ENCODE data around the gene ZNF865. TPM values are rescaled to one million over a fixed set of nuclear protein-coding genes. Genes with fewer than 3 reads are reported as not detected.

ZNF865 gene
- total and polyA plus RNA-seq, 12 donors: 0.72 to 24.7 (median 10.6) TPM

- no peaks in the 10 kb centered on the region for H3K27me3 ChIP-seq
- peak overlapping the region in 3 of 4 donors; percentile 68 to 91 (median 81) for H3K4me3 ChIP-seq
- 0 to 2% (median 0%) methylated on average over 10 to 15 of the region's 15 CpGs for WGBS, 4 donors
- intact Hi-C loops (cut with DNase I): no loop called here
- H3K27ac ChIP-seq: peak overlapping the region in 4 of 5 donors; percentile 88 to 94 (median 90)
- TF ChIP-seq POLR2A (IDR thresholded peaks at IDR 0.05): no peak
- TF ChIP-seq, protein P1, sequence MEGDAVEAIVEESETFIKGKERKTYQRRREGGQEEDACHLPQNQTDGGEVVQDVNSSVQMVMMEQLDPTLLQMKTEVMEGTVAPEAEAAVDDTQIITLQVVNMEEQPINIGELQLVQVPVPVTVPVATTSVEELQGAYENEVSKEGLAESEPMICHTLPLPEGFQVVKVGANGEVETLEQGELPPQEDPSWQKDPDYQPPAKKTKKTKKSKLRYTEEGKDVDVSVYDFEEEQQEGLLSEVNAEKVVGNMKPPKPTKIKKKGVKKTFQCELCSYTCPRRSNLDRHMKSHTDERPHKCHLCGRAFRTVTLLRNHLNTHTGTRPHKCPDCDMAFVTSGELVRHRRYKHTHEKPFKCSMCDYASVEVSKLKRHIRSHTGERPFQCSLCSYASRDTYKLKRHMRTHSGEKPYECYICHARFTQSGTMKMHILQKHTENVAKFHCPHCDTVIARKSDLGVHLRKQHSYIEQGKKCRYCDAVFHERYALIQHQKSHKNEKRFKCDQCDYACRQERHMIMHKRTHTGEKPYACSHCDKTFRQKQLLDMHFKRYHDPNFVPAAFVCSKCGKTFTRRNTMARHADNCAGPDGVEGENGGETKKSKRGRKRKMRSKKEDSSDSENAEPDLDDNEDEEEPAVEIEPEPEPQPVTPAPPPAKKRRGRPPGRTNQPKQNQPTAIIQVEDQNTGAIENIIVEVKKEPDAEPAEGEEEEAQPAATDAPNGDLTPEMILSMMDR (IDR thresholded peaks at IDR 0.05): no peak
- H3K9me3 ChIP-seq (replicated peaks in 1 of 3): no peaks in the 10 kb centered on the region
- H3K4me1 ChIP-seq (replicated peaks in 1 of 2): peaks cover 37 to 50% of the 10 kb centered on the region in 2 donors
- peaks cover 0 to 14% of the 10 kb centered on the region in 2 donors for H3K36me3 ChIP-seq (replicated peaks in 1 of 2)
- peak in 2 of 7 donors; percentile 16 to 43 for DNase-seq
These were observed 38.4 kb downstream of the ZNF865 start for GRCh38 chr19:55643887-55644176.

DNA sequence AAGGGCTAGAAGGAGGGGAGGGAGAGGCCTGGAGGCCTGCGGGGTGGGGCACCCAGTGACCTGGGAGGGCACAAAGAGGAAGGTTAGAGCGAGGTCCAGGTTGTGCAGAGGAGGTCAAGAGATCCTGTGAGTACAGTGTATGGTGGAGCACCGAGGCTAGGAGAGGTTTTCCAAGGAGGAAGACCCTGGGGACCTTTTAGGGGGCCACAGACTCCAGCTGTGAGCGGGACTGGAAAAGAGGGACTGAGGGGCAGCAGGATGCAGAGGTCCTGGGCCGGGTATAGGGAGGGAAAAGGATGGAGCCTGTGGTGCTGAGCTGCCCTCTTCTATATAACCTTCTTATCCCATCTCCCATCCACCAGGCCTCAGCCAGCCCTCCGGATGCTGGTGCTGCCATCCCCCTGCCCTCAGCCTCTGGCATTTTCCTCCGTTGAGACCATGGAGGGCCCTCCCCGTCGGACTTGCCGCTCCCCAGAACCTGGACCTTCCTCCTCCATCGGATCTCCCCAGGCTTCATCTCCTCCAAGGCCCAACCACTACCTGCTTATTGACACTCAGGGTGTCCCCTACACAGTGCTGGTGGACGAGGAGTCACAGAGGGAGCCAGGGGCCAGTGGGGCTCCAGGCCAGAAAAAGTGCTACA lies 38.9 kb downstream of the ZNF865 start:
- whole genome bisulfite sequencing, 4 donors: 39 to 53% (median 47%) methylated on average over 12 of the region's 12 CpGs

DNA sequence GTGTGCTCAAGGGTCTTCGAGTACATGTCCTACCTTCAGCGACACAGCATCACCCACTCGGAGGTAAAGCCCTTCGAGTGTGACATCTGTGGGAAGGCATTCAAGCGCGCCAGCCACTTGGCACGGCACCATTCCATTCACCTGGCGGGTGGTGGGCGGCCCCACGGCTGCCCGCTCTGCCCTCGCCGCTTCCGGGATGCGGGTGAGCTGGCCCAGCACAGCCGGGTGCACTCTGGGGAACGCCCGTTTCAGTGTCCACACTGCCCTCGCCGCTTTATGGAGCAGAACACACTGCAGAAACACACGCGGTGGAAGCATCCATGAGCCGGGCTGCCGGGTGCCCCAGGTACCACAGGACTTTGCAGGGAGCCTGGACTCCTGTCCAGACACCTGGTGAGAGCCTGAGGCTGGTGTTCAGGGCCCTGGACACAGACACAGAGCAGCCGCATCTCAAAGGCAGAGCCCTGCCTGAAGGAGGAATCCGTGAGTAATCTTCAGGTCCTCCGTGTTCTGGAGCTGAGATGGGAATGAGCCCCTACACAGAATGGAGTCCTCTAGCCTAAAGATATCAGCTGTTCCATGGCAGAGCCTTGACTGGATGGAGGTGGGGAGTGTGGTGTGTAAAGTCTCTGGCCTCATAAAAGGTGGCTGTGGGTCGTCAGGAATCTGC lies 39.5 kb downstream of the ZNF865 start:
- no peak for TF ChIP-seq POLR2A (IDR thresholded peaks at IDR 0.05)
- TF ChIP-seq, protein P1 (IDR thresholded peaks at IDR 0.05): no peak
- Histone ChIP-seq H3K27me3 (no peaks in the 10 kb centered on the region), H3K4me1 (replicated peaks in 1 of 2) (peaks cover 40 to 53% of the 10 kb centered on the region in 2 donors), H3K9me3 (replicated peaks in 1 of 3) (no peaks in the 10 kb centered on the region), H3K4me3 (no peak overlapping the region), H3K27ac (no peak overlapping the region), H3K36me3 (replicated peaks in 1 of 2) (peaks cover 0 to 14% of the 10 kb centered on the region in 2 donors)
- WGBS, 4 donors: 87 to 91% (median 88%) methylated on average over 11 to 28 of the region's 28 CpGs
- no peak for DNase-seq
- intact Hi-C loops (cut with DNase I): no loop called here

More for the DNA sequence above, 38.9 kb downstream of the ZNF865 start:
- Histone ChIP-seq H3K27ac (peak overlapping the region in 4 of 5 donors; percentile 88 to 94 (median 90)), H3K4me1 (replicated peaks in 1 of 2) (peaks cover 41 to 54% of the 10 kb centered on the region in 2 donors), H3K4me3 (peak overlapping the region in 3 of 4 donors; percentile 68 to 91 (median 81)), H3K27me3 (no peaks in the 10 kb centered on the region), H3K9me3 (replicated peaks in 1 of 3) (no peaks in the 10 kb centered on the region), H3K36me3 (replicated peaks in 1 of 2) (peaks cover 0 to 14% of the 10 kb centered on the region in 2 donors)
- no peak for DNase-seq
- TF ChIP-seq POLR2A (IDR thresholded peaks at IDR 0.05): no peak
- TF ChIP-seq, protein P1 (IDR thresholded peaks at IDR 0.05): no peak
- intact Hi-C loops (cut with DNase I): no loop called here

- Histone ChIP-seq H3K4me3 (no peak overlapping the region), H3K36me3 (replicated peaks in 1 of 2) (peaks cover 0 to 14% of the 10 kb centered on the region in 2 donors), H3K27ac (no peak overlapping the region), H3K27me3 (no peaks in the 10 kb centered on the region), H3K4me1 (replicated peaks in 1 of 2) (peaks cover 35 to 48% of the 10 kb centered on the region in 2 donors), H3K9me3 (replicated peaks in 1 of 3) (no peaks in the 10 kb centered on the region)
- intact Hi-C loops (cut with DNase I): no loop called here
- DNase-seq: no peak
- TF ChIP-seq, protein P1 (IDR thresholded peaks at IDR 0.05): no peak
- TF ChIP-seq POLR2A (IDR thresholded peaks at IDR 0.05): no peak
- WGBS, 4 donors: 65 to 69% (median 68%) methylated on average over 4 to 5 of the region's 5 CpGs
These were observed 40.0 kb downstream of the ZNF865 start for GRCh38 chr19:55645512-55645881.

All from adrenal gland (tissue), 12 donors.